NCI-H446 treated with DMSO at 0.1 percent for 48 hours (cell line): ENCODE data around the gene SLC25A21.
"Not testable (repeated sequence)": the region's sequence is repeated elsewhere in the genome, so short reads cannot be mapped to it uniquely, and the experiment has no call there.

Experiments used
- DNase-seq: peaks from one replicate; lab custom pipeline; 2025; lab: John Stamatoyannopoulos, UW

The SLC25A21 gene

GRCh38 chr14:36866867-36867266 lies 305.5 kb downstream of the SLC25A21 start:
- DNase-seq, result no peak

- DNase-seq, result no peak
These were observed 309.1 kb downstream of the SLC25A21 start for GRCh38 chr14:36863271-36863670.

DNA sequence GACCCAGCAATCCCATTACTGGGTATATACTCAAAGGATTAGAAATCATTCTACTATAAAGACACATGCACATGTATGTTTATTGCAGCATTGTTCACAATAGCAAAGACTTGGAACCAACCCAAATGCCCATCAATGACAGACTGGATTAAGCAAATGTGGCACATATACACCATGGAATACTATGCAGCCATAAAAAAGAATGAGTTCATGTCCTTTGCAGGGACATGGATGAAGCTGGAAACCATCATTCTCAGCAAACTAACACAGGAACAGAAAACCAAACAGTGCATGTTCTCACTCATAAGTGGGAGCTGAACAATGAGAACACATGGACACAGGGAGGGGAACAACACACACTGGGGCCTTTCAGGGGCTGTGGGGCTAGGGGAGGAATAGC lies 310.2 kb downstream of the SLC25A21 start:
- not testable (repeated sequence) for DNase-seq

- no peak for DNase-seq
These were observed 311.6 kb downstream of the SLC25A21 start for GRCh38 chr14:36860831-36861230.

DNA sequence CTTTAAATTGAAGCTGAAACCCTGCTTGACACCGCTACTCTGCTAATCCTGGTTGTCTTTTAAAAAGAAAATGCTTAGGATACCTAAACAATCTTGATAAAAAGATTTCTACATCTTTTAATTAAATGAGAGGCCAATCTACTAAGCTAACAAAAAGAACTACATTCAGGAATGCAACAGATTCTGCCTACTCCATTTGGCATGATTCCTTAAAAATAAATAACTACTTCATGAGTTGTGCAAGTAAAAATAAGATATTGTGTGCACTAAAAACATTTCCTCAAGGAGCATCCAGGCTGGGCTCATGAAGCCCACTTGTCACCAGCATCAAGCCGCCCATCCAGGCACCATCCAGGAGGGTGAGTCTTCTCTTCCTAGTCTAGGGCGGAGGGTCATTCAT lies 313.3 kb downstream of the SLC25A21 start:
- no peak for DNase-seq

DNA sequence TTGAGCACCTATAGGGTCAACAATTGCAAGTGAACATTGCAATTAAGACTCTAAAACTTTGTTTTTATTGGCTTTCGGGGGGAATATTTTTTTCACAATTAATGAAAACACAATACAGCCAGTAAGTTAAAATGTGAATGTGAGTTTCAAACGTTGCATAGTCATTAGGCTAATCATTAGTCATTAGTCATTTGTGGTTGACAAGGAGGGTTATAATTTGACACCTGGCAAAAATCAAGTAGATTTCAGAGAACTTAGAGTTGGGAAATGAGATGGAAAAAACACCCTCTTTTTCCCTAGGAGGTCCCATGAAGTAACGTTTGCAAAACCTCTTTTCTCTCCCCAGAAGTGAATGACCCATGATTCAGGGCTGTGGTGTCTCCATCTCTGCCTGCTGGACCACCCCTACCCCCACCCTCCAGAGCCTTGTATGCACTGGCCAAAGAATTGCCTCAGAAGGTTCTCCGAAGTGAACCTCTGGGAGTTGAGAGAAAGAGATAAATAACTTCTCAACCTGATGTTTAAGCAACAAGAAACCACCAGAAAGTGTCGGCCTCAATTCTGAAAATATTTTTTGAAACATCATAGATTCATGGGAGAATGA lies 314.5 kb downstream of the SLC25A21 start:
- DNase-seq, result no peak

DNA sequence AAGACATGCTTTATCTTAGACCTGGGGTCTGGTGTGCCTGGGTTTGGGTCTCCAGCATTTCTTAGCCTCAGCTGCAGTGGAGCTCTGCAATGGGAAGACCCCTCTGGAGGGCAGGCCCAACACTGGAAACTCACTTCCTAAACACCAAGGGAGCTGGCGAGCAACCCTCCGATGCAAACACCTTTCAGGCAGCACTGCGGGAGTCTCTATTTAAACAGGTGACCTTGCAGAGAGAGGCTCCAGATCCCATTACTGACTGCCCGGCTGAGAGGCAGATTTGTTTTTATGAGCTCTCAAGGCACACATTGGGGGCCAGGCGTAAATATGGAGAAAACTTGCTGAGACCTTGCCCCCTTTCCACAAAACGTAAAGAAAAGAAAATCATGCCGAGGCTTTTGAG lies 315.3 kb downstream of the SLC25A21 start:
- DNase-seq, result no peak

DNA sequence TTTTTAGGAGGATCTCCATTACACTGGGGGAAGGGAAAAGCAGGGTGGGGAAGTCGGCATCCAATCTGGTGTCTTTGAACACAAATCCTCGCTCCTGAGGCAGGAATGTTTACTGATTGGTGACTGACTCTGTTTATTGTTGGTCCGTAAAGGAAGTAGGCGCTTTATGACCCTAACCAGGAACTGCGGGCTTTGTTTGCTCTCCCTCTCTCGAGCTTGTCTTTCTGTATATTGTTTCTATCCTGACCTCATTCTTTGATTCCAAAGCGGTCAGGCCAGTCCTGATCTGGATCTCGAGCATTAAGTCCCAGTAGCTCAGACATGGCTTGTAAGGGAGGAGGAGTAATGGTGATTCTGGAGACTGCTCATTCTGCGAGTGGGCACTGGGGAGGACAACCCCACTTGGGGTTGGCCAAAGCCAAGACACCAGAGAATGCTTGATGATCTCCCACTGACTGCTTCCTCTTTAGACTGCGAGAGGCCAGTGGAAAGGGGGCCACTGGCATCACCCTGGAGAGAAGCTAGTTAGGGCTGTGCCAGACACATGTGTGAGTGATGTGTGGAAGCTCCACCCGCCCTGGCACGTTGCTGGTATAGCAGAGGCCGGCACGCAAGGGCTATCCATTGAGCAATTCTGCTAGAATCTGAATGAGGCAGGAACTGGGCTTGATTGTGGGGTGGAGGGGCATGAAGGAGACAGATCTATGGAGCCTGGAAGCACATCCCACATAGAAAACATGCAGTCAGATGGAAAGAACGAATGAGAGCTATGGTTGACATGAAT lies 316.1 kb downstream of the SLC25A21 start:
- no peak for DNase-seq

DNA sequence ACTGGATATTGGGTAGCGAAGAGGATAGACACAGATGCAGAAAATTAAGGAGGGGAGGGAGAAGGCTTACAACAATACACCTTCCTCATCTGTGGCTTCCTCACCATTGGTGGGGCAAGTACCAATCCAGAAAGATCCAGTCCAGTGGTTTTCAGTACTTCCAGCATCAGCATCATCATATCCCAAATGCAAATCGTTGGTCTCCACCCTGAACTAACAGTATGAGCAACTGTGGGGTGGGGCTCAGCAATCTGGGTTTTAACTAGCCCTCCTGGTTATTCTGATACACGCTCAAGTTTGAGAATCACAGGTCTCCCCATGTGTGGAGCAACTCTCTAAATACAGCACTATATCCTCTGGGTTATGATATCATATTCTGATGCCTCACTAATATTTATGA lies 317.0 kb downstream of the SLC25A21 start:
- no peak for DNase-seq

GRCh38 chr14:36852981-36853691 lies 319.3 kb downstream of the SLC25A21 start:
- no peak for DNase-seq

GRCh38 chr14:36848213-36848612 lies 324.2 kb downstream of the SLC25A21 start:
- no peak for DNase-seq

DNA sequence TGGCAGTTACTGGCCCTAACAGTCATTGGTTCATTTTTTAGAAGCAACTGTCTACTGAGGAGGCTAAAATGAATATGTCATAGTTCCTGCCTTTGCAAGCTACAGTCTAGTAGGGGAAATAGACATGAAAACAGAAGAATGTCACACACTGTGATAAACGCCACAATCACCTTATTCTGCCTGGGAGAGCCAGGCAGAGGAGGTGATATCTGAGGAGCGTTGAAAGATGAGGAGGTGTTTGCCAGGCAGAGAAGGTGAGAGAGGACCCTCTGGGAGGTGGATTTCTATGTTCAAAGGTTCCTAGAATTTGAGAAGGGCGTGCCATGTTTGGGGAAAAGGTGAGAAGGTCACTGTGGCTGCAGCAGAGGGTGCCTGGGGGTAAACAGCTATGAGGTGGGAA lies 325.0 kb downstream of the SLC25A21 start:
- no peak for DNase-seq

- no peak for DNase-seq
These were observed 326.9 kb downstream of the SLC25A21 start for GRCh38 chr14:36845356-36846012.

GRCh38 chr14:36844443-36845195 lies 327.8 kb downstream of the SLC25A21 start:
- DNase-seq, result no peak

DNA sequence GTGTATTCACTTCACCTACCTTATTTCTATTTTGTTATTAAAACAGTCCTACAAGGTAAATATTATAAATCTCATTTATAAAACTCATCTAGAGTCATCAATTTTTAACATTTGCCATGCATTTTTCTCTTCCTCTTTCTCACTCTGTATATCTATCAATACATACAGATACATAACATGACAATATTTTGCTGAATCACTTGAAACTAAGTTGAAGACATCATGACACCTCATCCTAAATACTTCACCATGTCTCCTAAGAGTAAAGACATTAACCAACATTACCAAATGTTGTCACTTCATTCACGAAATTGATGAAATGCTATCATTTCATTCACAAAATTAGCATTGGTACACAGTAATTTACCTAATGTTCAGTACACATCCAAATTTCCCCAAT lies 329.0 kb downstream of the SLC25A21 start:
- no peak for DNase-seq

DNA sequence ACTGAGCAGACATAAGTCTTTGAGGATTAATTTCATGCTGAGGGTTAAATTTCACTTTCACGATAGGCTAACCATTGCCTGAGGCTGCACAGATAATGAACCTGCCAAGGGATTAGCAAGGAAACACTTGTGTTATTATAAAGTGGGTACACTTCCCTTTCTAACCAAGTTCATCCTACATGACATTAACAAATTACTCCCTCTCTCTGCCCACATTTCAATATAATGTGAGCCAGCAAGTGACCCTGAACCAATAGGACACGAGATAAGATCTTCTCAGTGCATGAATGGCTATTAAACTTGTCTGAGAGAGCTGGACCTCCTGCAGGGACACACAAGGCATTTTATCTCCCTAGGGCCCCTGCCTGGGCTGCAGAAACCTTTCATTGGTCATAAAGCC lies 337.3 kb downstream of the SLC25A21 start:
- DNase-seq, result no peak

- no peak for DNase-seq
These were observed 338.1 kb downstream of the SLC25A21 start for GRCh38 chr14:36834293-36834692.

DNA sequence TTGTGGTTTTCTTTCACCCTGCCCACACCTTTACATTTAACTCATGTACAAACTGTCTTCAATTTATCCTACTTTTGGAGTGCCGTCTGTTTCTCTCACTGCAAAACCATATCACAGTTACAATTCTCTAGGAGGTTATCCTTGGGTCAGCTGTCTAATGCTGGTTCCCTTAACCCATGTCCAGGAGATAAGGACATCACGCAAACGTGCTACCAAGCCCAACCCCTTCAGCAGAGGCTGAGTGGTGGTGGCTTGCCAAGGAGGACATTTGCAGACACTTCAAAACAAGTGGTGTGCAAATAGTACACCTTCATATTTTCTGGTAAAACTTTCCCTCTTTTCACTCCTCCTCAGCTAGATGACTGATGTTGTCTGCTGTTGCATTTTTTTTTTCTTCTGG lies 342.9 kb downstream of the SLC25A21 start:
- no peak for DNase-seq

DNA sequence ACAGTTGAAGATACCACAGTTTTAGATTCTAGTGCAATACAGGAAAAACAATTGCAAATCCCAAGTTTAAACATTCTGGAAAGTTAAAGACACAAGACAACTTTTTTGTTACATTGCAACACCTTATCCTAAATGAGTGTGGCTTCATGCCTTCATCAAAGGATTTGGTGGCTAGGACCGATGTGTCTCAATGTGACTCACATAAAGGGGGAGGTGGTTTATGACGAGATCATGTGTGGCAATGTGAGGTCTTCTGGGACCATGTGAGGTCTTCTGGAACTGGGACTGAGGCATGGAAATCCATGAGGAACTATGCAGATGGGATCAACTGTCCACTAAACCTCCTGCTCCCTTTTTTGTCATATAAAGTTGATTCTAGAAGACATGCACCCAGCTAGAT lies 344.5 kb downstream of the SLC25A21 start:
- DNase-seq, result no peak

DNA sequence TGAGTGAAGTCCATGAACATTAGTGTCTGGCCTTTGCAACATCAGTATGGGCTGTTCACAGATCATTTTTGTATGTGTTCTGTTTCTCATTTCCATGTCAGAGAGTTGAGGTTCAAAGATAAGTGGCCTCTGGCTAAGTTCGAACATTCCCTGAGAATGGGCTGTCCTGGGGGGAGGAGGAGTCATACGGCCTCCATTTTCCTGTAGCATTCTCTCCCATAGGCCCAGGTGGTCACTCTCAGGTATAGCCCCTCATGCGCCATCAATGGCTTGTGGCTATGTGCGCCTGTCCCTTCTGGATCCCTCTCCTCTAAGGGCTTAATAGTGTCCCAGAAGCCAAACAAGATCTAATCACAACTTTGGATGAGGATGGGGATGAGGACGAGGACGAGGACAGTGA lies 345.8 kb downstream of the SLC25A21 start:
- no peak for DNase-seq

- DNase-seq, result no peak
These were observed 347.6 kb downstream of the SLC25A21 start for GRCh38 chr14:36824854-36825253.

DNA sequence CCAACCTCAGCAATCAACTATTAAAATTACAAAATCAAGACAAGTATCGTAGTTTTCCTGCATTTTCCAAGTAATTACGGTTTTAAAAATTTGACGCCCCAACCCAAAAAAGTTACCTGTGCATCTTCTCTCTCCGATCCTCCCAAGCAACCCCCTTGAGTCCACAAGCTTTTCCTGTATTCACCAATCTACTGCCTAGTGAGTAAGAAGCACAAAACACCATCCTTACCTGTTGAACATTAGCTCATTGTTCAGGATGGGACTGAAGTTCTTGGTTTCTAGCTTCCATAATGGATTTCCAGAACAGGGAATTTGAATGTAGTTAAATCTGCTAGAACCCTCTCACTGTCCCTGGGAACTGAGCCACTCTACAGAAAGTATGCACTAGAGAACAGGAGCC lies 348.8 kb downstream of the SLC25A21 start:
- DNase-seq, result no peak
